SK-N-SH treated with all-trans-retinoic acid at 6 μM for 48 hours (cell line): ENCODE data around the gene DEGS1.

Source experiments
- ATAC-seq: fragments of 200-7000 bp; cut with Tn5 transposase; 3 replicates; pipeline ENCODE4 v1.9.1; 2020; ENCODE audit warnings: mild to moderate bottlenecking, moderate library complexity
- ARNTL ChIP-seq: fragments of 450-650 bp; formaldehyde crosslinking; IDR thresholded peaks from 2 replicates; pipeline ENCODE4 v1.5.0; 2020; ENCODE audit warnings: low read depth, mild to moderate bottlenecking, moderate library complexity, borderline replicate concordance
- BACH2 ChIP-seq: fragments of 250-450 bp; sonication (Bioruptor Pico); IDR thresholded peaks from 2 replicates; pipeline ENCODE4 v1.9.0; 2021; ENCODE audit warnings: mild to moderate bottlenecking, borderline replicate concordance
- CSDC2 ChIP-seq: fragments of 250-450 bp; sonication (Bioruptor Pico); IDR thresholded peaks from 2 replicates; pipeline ENCODE4 v1.5.0; 2020; ENCODE audit warnings: mild to moderate bottlenecking, moderate library complexity
- ESRRG ChIP-seq: fragments of 250-450 bp; sonication (Bioruptor Pico); IDR thresholded peaks from 2 replicates; pipeline ENCODE4 v1.6.1; 2021; ENCODE audit warnings: mild to moderate bottlenecking
- GLIS3 ChIP-seq: fragments of 250-450 bp; sonication (Bioruptor Pico); IDR thresholded peaks from 2 replicates; pipeline ENCODE4 v1.5.0; 2020; ENCODE audit warnings: mild to moderate bottlenecking, moderate library complexity
- ISL1 ChIP-seq: fragments of 250-450 bp; sonication (Bioruptor Pico); IDR thresholded peaks from 2 replicates; pipeline ENCODE4 v2.1.2; 2022; ENCODE audit warnings: mild to moderate bottlenecking, moderate library complexity
- OSR1 ChIP-seq: fragments of 250-450 bp; sonication (Bioruptor Pico); IDR thresholded peaks from 2 replicates; pipeline ENCODE4 v1.8.0; 2022; ENCODE audit warnings: moderate library complexity, mild to moderate bottlenecking, inconsistent platforms
- PPARA ChIP-seq: fragments of 250-450 bp; sonication (Bioruptor Pico); IDR thresholded peaks from 2 replicates; pipeline ENCODE4 v1.5.0; 2020; ENCODE audit warnings: mild to moderate bottlenecking, borderline replicate concordance
- RARB ChIP-seq: fragments of 250-450 bp; sonication (Bioruptor Pico); IDR thresholded peaks from 2 replicates; pipeline ENCODE4 v1.8.0; 2021; ENCODE audit warnings: mild to moderate bottlenecking, moderate library complexity
- SNAI2 ChIP-seq: fragments of 250-450 bp; sonication (Bioruptor Pico); IDR thresholded peaks from 2 replicates; pipeline ENCODE4 v1.5.0; 2020; ENCODE audit warnings: mild to moderate bottlenecking, moderate library complexity
- TCF4 ChIP-seq: fragments of 250-450 bp; sonication (Bioruptor Pico); IDR thresholded peaks from 2 replicates; pipeline ENCODE4 v1.8.0; 2021; ENCODE audit warnings: mild to moderate bottlenecking, moderate library complexity, borderline replicate concordance
- TOX ChIP-seq: fragments of 250-450 bp; sonication (Bioruptor Pico); IDR thresholded peaks from 2 replicates; pipeline ENCODE4 v1.8.0; 2021; ENCODE audit warnings: mild to moderate bottlenecking, moderate library complexity, borderline replicate concordance
- ZNF8 ChIP-seq: fragments of 450-650 bp; formaldehyde crosslinking; IDR thresholded peaks from 2 replicates; pipeline ENCODE4 v1.5.0; 2020; ENCODE audit warnings: mild to moderate bottlenecking, moderate library complexity
- TF ChIP-seq, protein P1 (sequence below): fragments of 250-450 bp; sonication (Bioruptor Pico); IDR thresholded peaks from 2 replicates; pipeline ENCODE4 v1.5.1; 2021; ENCODE audit warnings: mild to moderate bottlenecking, moderate library complexity
- TF ChIP-seq, protein P2 (sequence below): fragments of 250-450 bp; sonication (Bioruptor Pico); IDR thresholded peaks from 2 replicates; pipeline ENCODE4 v1.5.0; 2020; ENCODE audit warnings: mild to moderate bottlenecking, moderate library complexity
- TF ChIP-seq, protein P3 (sequence below): fragments of 250-450 bp; sonication (Bioruptor Pico); IDR thresholded peaks from 2 replicates; pipeline ENCODE4 v1.8.0; 2021; ENCODE audit warnings: low read depth, mild to moderate bottlenecking, moderate library complexity, borderline replicate concordance
- TF ChIP-seq, protein P4 (sequence below): fragments of 250-450 bp; sonication (Bioruptor Pico); IDR thresholded peaks from 2 replicates; pipeline ENCODE4 v1.5.1; 2020; ENCODE audit warnings: low read depth, mild to moderate bottlenecking, moderate library complexity

DEGS1 gene

DNA sequence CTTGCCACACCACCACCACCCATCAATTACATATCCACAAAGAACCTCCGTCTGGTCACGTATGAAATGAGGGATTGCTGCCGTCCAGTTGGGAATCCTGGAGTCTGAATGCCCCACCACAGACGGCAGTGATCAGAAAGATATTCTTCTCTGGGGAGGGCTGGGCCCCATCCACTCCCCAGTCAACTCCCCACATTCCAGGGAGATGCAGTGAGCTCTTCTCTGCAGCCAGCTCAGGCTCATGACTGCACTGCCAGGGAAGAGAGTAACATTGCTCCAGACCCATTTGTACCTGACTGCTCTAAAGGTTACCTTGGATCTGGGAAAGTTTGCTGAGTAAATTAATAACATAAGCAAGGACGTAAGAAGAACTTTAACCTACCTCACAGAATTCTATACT is 18.3 kb downstream of the DEGS1 start:
- TF ChIP-seq BACH2 (CRISPR knock-in tag) (no peak), ZNF8 (CRISPR knock-in tag) (no peak), SNAI2 (no peak), ESRRG (CRISPR knock-in tag) (no peak), ISL1 (no peak)
- TF ChIP-seq, protein P1, sequence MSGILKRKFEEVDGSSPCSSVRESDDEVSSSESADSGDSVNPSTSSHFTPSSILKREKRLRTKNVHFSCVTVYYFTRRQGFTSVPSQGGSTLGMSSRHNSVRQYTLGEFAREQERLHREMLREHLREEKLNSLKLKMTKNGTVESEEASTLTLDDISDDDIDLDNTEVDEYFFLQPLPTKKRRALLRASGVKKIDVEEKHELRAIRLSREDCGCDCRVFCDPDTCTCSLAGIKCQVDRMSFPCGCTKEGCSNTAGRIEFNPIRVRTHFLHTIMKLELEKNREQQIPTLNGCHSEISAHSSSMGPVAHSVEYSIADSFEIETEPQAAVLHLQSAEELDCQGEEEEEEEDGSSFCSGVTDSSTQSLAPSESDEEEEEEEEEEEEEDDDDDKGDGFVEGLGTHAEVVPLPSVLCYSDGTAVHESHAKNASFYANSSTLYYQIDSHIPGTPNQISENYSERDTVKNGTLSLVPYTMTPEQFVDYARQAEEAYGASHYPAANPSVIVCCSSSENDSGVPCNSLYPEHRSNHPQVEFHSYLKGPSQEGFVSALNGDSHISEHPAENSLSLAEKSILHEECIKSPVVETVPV (CRISPR knock-in tag), result no peak
- TF ChIP-seq, protein P2, sequence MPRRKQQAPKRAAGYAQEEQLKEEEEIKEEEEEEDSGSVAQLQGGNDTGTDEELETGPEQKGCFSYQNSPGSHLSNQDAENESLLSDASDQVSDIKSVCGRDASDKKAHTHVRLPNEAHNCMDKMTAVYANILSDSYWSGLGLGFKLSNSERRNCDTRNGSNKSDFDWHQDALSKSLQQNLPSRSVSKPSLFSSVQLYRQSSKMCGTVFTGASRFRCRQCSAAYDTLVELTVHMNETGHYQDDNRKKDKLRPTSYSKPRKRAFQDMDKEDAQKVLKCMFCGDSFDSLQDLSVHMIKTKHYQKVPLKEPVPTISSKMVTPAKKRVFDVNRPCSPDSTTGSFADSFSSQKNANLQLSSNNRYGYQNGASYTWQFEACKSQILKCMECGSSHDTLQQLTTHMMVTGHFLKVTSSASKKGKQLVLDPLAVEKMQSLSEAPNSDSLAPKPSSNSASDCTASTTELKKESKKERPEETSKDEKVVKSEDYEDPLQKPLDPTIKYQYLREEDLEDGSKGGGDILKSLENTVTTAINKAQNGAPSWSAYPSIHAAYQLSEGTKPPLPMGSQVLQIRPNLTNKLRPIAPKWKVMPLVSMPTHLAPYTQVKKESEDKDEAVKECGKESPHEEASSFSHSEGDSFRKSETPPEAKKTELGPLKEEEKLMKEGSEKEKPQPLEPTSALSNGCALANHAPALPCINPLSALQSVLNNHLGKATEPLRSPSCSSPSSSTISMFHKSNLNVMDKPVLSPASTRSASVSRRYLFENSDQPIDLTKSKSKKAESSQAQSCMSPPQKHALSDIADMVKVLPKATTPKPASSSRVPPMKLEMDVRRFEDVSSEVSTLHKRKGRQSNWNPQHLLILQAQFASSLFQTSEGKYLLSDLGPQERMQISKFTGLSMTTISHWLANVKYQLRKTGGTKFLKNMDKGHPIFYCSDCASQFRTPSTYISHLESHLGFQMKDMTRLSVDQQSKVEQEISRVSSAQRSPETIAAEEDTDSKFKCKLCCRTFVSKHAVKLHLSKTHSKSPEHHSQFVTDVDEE (CRISPR knock-in tag), result no peak
- TF ChIP-seq, protein P3, sequence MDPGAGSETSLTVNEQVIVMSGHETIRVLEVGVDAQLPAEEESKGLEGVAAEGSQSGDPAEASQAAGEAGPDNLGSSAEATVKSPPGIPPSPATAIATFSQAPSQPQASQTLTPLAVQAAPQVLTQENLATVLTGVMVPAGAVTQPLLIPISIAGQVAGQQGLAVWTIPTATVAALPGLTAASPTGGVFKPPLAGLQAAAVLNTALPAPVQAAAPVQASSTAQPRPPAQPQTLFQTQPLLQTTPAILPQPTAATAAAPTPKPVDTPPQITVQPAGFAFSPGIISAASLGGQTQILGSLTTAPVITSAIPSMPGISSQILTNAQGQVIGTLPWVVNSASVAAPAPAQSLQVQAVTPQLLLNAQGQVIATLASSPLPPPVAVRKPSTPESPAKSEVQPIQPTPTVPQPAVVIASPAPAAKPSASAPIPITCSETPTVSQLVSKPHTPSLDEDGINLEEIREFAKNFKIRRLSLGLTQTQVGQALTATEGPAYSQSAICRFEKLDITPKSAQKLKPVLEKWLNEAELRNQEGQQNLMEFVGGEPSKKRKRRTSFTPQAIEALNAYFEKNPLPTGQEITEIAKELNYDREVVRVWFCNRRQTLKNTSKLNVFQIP (CRISPR knock-in tag), result no peak
- TF ChIP-seq, all 23 proteins: peak for 0
- ATAC-seq, result no peak

DNA sequence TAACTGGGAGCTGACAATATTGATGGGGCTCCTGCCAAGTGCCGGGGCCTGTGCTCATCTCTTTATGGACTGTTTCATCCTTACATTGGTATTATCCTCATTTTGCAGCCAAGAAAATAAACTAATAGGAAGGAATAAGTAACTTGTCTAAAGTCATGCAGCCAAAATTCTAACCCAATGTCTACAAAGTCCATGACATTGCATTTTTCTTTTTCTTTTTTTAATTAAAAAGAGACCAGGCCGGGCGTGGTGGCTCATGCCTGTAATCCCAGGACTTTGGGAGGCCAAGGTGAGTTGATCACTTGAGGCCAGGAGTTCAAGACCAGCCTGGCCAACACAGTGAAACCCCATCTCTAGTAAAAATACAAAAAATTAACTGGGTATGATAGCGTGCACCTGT is 18.8 kb downstream of the DEGS1 start:
- TF ChIP-seq ARNTL (CRISPR knock-in tag) (no peak), RARB (no peak), SNAI2 (no peak)
- TF ChIP-seq, protein P1 (CRISPR knock-in tag), result no peak
- no peak for ATAC-seq

DNA sequence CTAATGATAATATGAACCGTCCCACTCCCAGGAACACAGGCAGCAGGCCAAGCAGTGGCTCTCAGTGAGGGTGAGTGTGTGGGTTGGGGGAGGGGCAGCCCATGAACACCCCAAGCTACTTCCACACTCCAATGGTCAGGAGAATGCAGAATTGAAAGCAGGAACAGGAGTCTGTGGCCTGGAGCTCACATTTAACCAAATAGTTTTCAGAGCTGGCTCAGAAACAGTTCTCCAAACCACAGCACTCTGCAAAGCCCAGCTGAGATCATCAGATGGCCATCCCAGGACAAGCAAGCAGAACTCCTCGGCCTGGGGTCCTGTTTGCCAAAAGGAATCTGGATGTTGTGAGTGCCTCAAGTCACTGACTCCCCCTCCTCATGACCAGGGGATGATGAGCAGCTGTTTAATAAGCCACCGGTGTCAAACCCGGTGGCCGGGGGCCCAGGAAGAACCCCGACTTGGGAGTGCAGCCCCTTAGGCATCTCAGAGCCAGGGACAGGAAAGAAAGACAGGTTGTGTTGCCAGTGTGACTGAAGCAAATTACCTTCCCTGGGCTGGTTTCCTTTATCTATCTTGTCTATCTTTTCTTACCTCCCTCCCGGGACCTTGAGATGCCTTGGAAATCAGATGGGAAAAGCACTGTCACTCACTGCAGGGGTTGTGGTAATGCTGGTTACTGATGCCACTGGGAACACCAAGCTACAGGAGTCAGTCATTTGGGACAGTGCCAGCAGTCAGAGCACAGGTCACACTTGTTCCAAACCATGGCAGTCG is 20.4 kb downstream of the DEGS1 start:
- TF ChIP-seq ARNTL (CRISPR knock-in tag) (no peak), OSR1 (no peak), GLIS3 (no peak), RARB (no peak), SNAI2 (no peak), CSDC2 (CRISPR knock-in tag) (no peak), PPARA (CRISPR knock-in tag) (no peak), TCF4 (CRISPR knock-in tag) (no peak), TOX (CRISPR knock-in tag) (no peak)
- TF ChIP-seq, protein P2 (CRISPR knock-in tag), result no peak
- TF ChIP-seq, protein P4, sequence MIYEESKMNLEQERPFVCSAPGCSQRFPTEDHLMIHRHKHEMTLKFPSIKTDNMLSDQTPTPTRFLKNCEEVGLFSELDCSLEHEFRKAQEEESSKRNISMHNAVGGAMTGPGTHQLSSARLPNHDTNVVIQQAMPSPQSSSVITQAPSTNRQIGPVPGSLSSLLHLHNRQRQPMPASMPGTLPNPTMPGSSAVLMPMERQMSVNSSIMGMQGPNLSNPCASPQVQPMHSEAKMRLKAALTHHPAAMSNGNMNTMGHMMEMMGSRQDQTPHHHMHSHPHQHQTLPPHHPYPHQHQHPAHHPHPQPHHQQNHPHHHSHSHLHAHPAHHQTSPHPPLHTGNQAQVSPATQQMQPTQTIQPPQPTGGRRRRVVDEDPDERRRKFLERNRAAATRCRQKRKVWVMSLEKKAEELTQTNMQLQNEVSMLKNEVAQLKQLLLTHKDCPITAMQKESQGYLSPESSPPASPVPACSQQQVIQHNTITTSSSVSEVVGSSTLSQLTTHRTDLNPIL, result no peak
- TF ChIP-seq, all 23 proteins: peak for 0
- peak; percentile 43 for ATAC-seq
